H54 (cell line): ENCODE data around the gene NDUFB3.

Experiments used
- DNase-seq: peaks from one replicate; pipeline ENCODE4 v3.0.0; 2011; ENCODE audit warnings: low spot score, mixed read lengths; ENCODE audit not compliant: insufficient read length
- FAIRE-seq: peaks from 3 replicates; lab custom pipeline; 2011; peaks lifted over from hg19 to GRCh38; lab: Jason Lieb, UNC
- POLR2A ChIP-seq: IDR thresholded peaks from 2 replicates; pipeline ENCODE4 v1.6.1; 2011; ENCODE audit warnings: low read depth, mild to moderate bottlenecking, low read length

NDUFB3 gene

GRCh38 chr2:201132518-201132917 is 60.7 kb downstream of the NDUFB3 start:
- DNase-seq (no peak), FAIRE-seq (no peak)
- TF ChIP-seq POLR2A: no peak
